Measurements from ENCODE around the gene CYP1B1.

- no peak for TF ChIP-seq EZH2 (IDR thresholded peaks at IDR 0.05; ENCODE audit: insufficient read depth, poor library complexity, severe bottlenecking)
- no peak for TF ChIP-seq EZH2phosphoT487 (IDR thresholded peaks at IDR 0.05; ENCODE audit: insufficient read depth, low read depth)
Observed at GRCh38 chr2:38073211-38074057, 2.5 kb downstream of the CYP1B1 start.
